ENCODE measurements around the gene TNIP3.
"Not testable (repeated sequence)": the region's sequence is repeated elsewhere in the genome, so short reads cannot be mapped to it uniquely, and the experiment has no call there.

TNIP3 gene

GRCh38 chr4:121177246-121178137 lies 13.4 kb upstream of the TNIP3 start:
- no peaks in the 10 kb centered on the region for H3K9me3 ChIP-seq (ENCODE audit: control insufficient read depth, insufficient read depth, low read depth, low read length)
- no peak overlapping the region for H3K27ac ChIP-seq (ENCODE audit: low read depth, low read length)
- no peaks in the 10 kb centered on the region for H3K27me3 ChIP-seq (ENCODE audit: control insufficient read depth, insufficient read depth, low read length)
- peaks cover 14% of the 10 kb centered on the region; the same call in 1 of the 2 replicates for H3K4me1 ChIP-seq (ENCODE audit: control insufficient read depth, insufficient read depth, low read length)
- H3K9ac ChIP-seq (ENCODE audit: low read length) = no peak overlapping the region
- no peaks in the 10 kb centered on the region for H3K36me3 ChIP-seq (ENCODE audit: control insufficient read depth, insufficient read depth, low read length)
- H3K4me3 ChIP-seq (ENCODE audit: low read depth, low read length) = no peak overlapping the region

DNA sequence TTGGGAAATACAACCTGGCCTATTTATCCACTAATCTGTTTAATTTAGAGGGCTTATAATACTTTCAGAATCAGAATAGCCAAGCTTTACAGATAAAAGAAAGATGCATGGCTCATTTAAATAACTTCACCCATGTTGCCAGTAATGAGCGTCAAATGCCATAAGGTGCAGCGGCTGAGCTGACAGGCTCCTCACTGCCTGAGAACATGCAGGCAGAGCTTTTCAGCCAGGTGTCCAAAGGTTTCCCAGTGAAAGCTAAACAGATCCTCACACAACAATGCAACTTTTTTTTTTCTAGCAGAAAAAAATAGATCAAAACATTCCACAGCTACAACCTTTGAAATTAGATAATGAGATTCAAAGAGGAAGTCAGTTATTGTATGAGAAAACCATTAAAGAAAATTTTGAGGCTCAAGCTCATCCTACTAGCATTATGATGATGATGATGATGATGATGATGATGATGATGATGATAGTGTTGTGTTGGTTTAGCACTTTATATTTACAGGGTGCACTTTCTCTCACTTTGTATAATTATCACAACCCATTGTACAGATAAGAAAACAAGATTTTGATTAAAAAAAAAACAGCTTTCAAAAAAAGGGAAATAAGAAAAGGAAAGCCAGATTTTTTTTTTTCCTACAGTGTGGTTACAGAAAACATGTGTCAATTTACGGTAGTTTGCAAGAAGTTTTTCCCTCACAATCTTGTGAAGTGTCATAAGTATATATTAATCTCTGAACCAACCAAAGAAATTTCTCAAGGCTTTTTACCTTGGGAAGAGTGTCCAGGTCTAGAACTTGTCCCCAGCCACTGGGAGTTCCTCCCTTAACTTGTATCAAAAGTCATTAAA lies 12.2 kb upstream of the TNIP3 start:
- Histone ChIP-seq H3K9me3 (ENCODE audit: control insufficient read depth, insufficient read depth, low read depth, low read length) (no peaks in the 10 kb centered on the region), H3K36me3 (ENCODE audit: control insufficient read depth, insufficient read depth, low read length) (no peaks in the 10 kb centered on the region), H3K4me3 (ENCODE audit: low read depth, low read length) (no peak overlapping the region), H3K27ac (ENCODE audit: low read depth, low read length) (no peak overlapping the region), H3K4me1 (ENCODE audit: control insufficient read depth, insufficient read depth, low read length) (peaks cover 14% of the 10 kb centered on the region; the same call in 1 of the 2 replicates), H3K9ac (ENCODE audit: low read length) (no peak overlapping the region), H3K27me3 (ENCODE audit: control insufficient read depth, insufficient read depth, low read length) (no peaks in the 10 kb centered on the region)

GRCh38 chr4:121171477-121171876 lies 7.4 kb upstream of the TNIP3 start:
- H3K27me3 ChIP-seq (ENCODE audit: control insufficient read depth, insufficient read depth, low read length); H3K27ac ChIP-seq (ENCODE audit: low read depth, low read length); H3K4me1 ChIP-seq (ENCODE audit: control insufficient read depth, insufficient read depth, low read length); H3K36me3 ChIP-seq (ENCODE audit: control insufficient read depth, insufficient read depth, low read length); H3K9me3 ChIP-seq (ENCODE audit: control insufficient read depth, insufficient read depth, low read depth, low read length); H3K9ac ChIP-seq (ENCODE audit: low read length); H3K4me3 ChIP-seq (ENCODE audit: low read depth, low read length): not testable (repeated sequence)

DNA sequence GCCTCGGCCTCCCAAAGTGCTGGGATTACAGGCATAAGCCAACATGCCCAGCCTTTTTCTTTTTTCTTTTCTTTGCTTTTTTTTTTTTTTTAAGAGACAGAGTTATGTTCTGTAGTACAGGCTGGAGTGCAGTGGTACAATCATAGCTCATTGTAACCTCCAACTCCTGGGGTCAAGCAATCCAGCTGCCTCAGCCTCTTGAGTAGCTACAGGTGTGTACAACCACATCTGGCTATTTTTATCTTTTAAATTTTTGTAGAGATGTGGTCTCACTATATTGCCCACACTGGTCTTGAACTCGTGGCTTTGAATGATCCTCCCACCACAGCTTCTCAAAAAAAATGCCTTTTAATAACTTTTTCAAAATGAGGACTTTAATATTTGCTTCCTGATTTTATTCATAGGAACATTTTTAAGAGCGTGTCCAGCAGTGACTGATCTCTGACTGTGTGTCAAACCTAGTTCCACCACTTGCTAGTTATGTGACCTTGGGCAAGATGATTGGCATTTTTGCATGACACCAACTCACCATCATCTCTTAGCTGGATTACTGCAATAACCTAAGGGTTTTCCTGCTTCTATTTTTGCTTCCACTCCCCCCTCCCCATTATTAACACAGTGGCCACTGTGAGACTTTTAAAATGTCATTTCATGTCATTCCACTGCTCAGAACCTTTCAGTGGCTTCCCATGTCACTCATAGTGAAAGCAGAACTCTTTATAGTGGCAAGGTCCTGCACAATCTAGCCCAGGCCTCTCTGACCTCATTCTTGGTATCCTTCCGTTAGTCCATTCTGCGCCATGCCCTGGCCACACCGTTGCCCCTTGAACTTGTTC lies 4.5 kb upstream of the TNIP3 start:
- Histone ChIP-seq H3K4me3 (ENCODE audit: low read depth, low read length) (no peak overlapping the region), H3K36me3 (ENCODE audit: control insufficient read depth, insufficient read depth, low read length) (no peaks in the 10 kb centered on the region), H3K27me3 (ENCODE audit: control insufficient read depth, insufficient read depth, low read length) (no peaks in the 10 kb centered on the region), H3K4me1 (ENCODE audit: control insufficient read depth, insufficient read depth, low read length) (no peaks in the 10 kb centered on the region), H3K9ac (ENCODE audit: low read length) (no peak overlapping the region), H3K27ac (ENCODE audit: low read depth, low read length) (no peak overlapping the region), H3K9me3 (ENCODE audit: control insufficient read depth, insufficient read depth, low read depth, low read length) (no peaks in the 10 kb centered on the region)

GRCh38 chr4:121166976-121167375 lies 2.9 kb upstream of the TNIP3 start:
- Histone ChIP-seq H3K36me3 (ENCODE audit: control insufficient read depth, insufficient read depth, low read length) (no peaks in the 10 kb centered on the region), H3K9ac (ENCODE audit: low read length) (no peak overlapping the region), H3K4me3 (ENCODE audit: low read depth, low read length) (no peak overlapping the region), H3K4me1 (ENCODE audit: control insufficient read depth, insufficient read depth, low read length) (no peaks in the 10 kb centered on the region), H3K9me3 (ENCODE audit: control insufficient read depth, insufficient read depth, low read depth, low read length) (no peaks in the 10 kb centered on the region), H3K27me3 (ENCODE audit: control insufficient read depth, insufficient read depth, low read length) (no peaks in the 10 kb centered on the region), H3K27ac (ENCODE audit: low read depth, low read length) (no peak overlapping the region)

GRCh38 chr4:121165206-121165605 lies 1.1 kb upstream of the TNIP3 start:
- Histone ChIP-seq H3K4me3 (ENCODE audit: low read depth, low read length) (no peak overlapping the region), H3K4me1 (ENCODE audit: control insufficient read depth, insufficient read depth, low read length) (no peaks in the 10 kb centered on the region), H3K9ac (ENCODE audit: low read length) (no peak overlapping the region), H3K27ac (ENCODE audit: low read depth, low read length) (no peak overlapping the region), H3K36me3 (ENCODE audit: control insufficient read depth, insufficient read depth, low read length) (no peaks in the 10 kb centered on the region), H3K27me3 (ENCODE audit: control insufficient read depth, insufficient read depth, low read length) (no peaks in the 10 kb centered on the region), H3K9me3 (ENCODE audit: control insufficient read depth, insufficient read depth, low read depth, low read length) (no peaks in the 10 kb centered on the region)

- Histone ChIP-seq H3K9ac (ENCODE audit: low read length) (peak overlapping the region; percentile 45), H3K36me3 (ENCODE audit: control insufficient read depth, insufficient read depth, low read length) (no peaks in the 10 kb centered on the region), H3K27me3 (ENCODE audit: control insufficient read depth, insufficient read depth, low read length) (peaks cover 13% of the 10 kb centered on the region), H3K4me1 (ENCODE audit: control insufficient read depth, insufficient read depth, low read length) (no peaks in the 10 kb centered on the region; the same call in 1 of the 2 replicates), H3K4me3 (ENCODE audit: low read depth, low read length) (peak overlapping the region; percentile 69), H3K27ac (ENCODE audit: low read depth, low read length) (no peak overlapping the region), H3K9me3 (ENCODE audit: control insufficient read depth, insufficient read depth, low read depth, low read length) (no peaks in the 10 kb centered on the region)
These were observed 7.0 kb downstream of the TNIP3 start for GRCh38 chr4:121156822-121157769.

DNA sequence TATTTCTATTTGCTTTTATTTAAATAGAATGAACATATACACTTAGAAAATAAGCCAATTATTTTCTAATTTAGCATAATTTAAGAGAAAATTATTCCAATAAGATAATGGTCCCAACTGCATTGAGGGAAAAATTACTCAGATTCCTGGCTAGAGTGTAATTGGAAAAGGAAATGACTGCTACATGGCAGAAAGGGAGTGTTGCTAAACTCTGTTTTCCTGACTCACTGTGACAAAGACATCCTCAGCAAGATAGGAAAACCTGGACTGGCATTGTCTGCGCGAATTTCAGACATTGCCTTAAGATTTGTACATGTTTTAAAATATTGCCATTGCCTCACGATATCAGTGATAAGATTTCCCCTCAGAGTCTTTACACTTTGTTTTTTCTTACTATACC lies 8.2 kb downstream of the TNIP3 start:
- Histone ChIP-seq H3K36me3 (ENCODE audit: control insufficient read depth, insufficient read depth, low read length) (no peaks in the 10 kb centered on the region), H3K9me3 (ENCODE audit: control insufficient read depth, insufficient read depth, low read depth, low read length) (no peaks in the 10 kb centered on the region), H3K27ac (ENCODE audit: low read depth, low read length) (no peak overlapping the region), H3K4me3 (ENCODE audit: low read depth, low read length) (peak overlapping the region; percentile 69), H3K4me1 (ENCODE audit: control insufficient read depth, insufficient read depth, low read length) (no peaks in the 10 kb centered on the region; the same call in 1 of the 2 replicates), H3K9ac (ENCODE audit: low read length) (no peak overlapping the region), H3K27me3 (ENCODE audit: control insufficient read depth, insufficient read depth, low read length) (peaks cover 13% of the 10 kb centered on the region)

- no peaks in the 10 kb centered on the region for H3K9me3 ChIP-seq (ENCODE audit: control insufficient read depth, insufficient read depth, low read depth, low read length)
- no peak overlapping the region for H3K9ac ChIP-seq (ENCODE audit: low read length)
- H3K27ac ChIP-seq (ENCODE audit: low read depth, low read length) = no peak overlapping the region
- peaks cover 13% of the 10 kb centered on the region for H3K27me3 ChIP-seq (ENCODE audit: control insufficient read depth, insufficient read depth, low read length)
- H3K36me3 ChIP-seq (ENCODE audit: control insufficient read depth, insufficient read depth, low read length) = no peaks in the 10 kb centered on the region
- H3K4me3 ChIP-seq (ENCODE audit: low read depth, low read length) = no peak overlapping the region
- no peaks in the 10 kb centered on the region; the same call in 1 of the 2 replicates for H3K4me1 ChIP-seq (ENCODE audit: control insufficient read depth, insufficient read depth, low read length)
These were observed 10.0 kb downstream of the TNIP3 start for GRCh38 chr4:121154103-121154515.

DNA sequence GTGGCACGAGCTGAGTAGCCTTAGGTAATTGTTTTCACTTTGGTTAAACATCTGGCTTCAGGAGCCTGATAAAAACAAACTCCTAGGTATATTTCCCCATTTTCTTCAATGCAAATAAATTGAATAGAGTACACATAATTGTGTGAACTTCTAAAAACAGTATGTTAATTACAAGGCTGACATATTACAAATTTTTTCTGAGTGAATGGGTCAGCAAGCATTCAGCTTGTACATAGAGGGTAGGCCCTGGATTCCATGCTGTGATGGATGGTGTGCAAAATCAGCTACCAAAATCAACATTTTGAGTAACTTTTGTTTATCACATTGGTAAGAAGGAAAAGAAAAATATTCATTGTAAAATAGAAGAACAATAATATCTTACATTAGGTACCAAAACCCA lies 12.2 kb downstream of the TNIP3 start:
- Histone ChIP-seq H3K27me3 (ENCODE audit: control insufficient read depth, insufficient read depth, low read length) (peaks cover under 1% of the 10 kb centered on the region; the same call in 1 of the 2 replicates), H3K9ac (ENCODE audit: low read length) (no peak overlapping the region), H3K27ac (ENCODE audit: low read depth, low read length) (no peak overlapping the region), H3K36me3 (ENCODE audit: control insufficient read depth, insufficient read depth, low read length) (no peaks in the 10 kb centered on the region), H3K4me3 (ENCODE audit: low read depth, low read length) (no peak overlapping the region), H3K9me3 (ENCODE audit: control insufficient read depth, insufficient read depth, low read depth, low read length) (no peaks in the 10 kb centered on the region), H3K4me1 (ENCODE audit: control insufficient read depth, insufficient read depth, low read length) (no peaks in the 10 kb centered on the region; the same call in 1 of the 2 replicates)

All from HUES6 (cell line).